Measurements from ENCODE around the gene FSTL4. TPM values are rescaled to one million over a fixed set of nuclear protein-coding genes. Genes with fewer than 3 reads are reported as not detected.

The FSTL4 gene
- total RNA-seq, 2 donors from 2014 or later: 0.26 to 1.3 TPM

- Histone ChIP-seq H3K4me1 (no peaks in the 10 kb centered on the region), H3K27ac (no peak overlapping the region), H3K4me3 (no peak overlapping the region), H3K9me3 (no peaks in the 10 kb centered on the region), H3K27me3 (no peaks in the 10 kb centered on the region), H3K36me3 (replicated peaks in 1 of 2; ENCODE audit: insufficient read depth in 1 of 2, low read depth in 2 of 2) (no peaks in the 10 kb centered on the region)
- TF ChIP-seq POLR2A (IDR thresholded peaks at IDR 0.05) (no peak), CTCF (IDR thresholded peaks at IDR 0.05) (no peak)
- ATAC-seq: no peak
- intact Hi-C loops (cut with DNase I): no loop called here
- 69 to 72% methylated on average over 3 of the region's 3 CpGs for WGBS, 2 donors
- no peak for DNase-seq
These were observed 234.6 kb downstream of the FSTL4 start for GRCh38 chr5:133377736-133378135.

DNA sequence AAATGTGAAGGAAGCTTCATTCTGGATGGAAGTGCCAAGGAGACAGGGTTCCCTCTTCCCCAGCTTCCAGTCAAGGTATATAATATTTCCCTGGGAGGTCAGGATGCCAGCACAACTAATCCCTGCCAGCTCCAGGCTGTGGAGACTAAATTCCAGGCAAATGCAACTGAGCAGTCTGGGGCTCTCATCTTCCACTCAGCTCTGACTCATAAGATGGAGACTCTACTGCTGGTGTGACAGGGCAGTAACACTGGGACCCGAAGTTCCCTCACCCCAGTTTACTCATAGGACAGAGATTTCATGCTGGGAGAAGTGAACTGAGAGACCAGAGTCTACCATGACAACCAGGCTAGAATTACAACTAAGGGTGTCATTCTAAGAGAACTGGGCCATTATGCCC, 235.4 kb downstream of the FSTL4 start:
- H3K36me3 ChIP-seq (replicated peaks in 1 of 2; ENCODE audit: insufficient read depth in 1 of 2, low read depth in 2 of 2): no peaks in the 10 kb centered on the region
- no peak overlapping the region for H3K4me3 ChIP-seq
- ATAC-seq (no peak), DNase-seq (no peak)
- H3K27ac ChIP-seq: no peak overlapping the region
- H3K4me1 ChIP-seq: no peaks in the 10 kb centered on the region
- H3K9me3 ChIP-seq: no peaks in the 10 kb centered on the region
- WGBS, 2 donors: 80 to 89% methylated on average over 1 of the region's 1 CpG
- intact Hi-C loops (cut with DNase I): no loop called here
- H3K27me3 ChIP-seq: no peaks in the 10 kb centered on the region
- TF ChIP-seq POLR2A (IDR thresholded peaks at IDR 0.05): no peak

GRCh38 chr5:133373121-133373870, 239.0 kb downstream of the FSTL4 start:
- H3K27ac ChIP-seq: no peak overlapping the region
- no peaks in the 10 kb centered on the region for H3K9me3 ChIP-seq
- ATAC-seq: no peak
- H3K4me3 ChIP-seq: no peak overlapping the region
- no peak for TF ChIP-seq POLR2A (IDR thresholded peaks at IDR 0.05)
- TF ChIP-seq CTCF (IDR thresholded peaks at IDR 0.05): no peak
- H3K4me1 ChIP-seq: no peaks in the 10 kb centered on the region
- 89 to 90% methylated on average over 5 of the region's 5 CpGs for WGBS, 2 donors
- intact Hi-C loops (cut with DNase I): no loop called here
- no peak for DNase-seq
- H3K36me3 ChIP-seq (replicated peaks in 1 of 2; ENCODE audit: insufficient read depth in 1 of 2, low read depth in 2 of 2): no peaks in the 10 kb centered on the region
- H3K27me3 ChIP-seq: no peaks in the 10 kb centered on the region

DNA sequence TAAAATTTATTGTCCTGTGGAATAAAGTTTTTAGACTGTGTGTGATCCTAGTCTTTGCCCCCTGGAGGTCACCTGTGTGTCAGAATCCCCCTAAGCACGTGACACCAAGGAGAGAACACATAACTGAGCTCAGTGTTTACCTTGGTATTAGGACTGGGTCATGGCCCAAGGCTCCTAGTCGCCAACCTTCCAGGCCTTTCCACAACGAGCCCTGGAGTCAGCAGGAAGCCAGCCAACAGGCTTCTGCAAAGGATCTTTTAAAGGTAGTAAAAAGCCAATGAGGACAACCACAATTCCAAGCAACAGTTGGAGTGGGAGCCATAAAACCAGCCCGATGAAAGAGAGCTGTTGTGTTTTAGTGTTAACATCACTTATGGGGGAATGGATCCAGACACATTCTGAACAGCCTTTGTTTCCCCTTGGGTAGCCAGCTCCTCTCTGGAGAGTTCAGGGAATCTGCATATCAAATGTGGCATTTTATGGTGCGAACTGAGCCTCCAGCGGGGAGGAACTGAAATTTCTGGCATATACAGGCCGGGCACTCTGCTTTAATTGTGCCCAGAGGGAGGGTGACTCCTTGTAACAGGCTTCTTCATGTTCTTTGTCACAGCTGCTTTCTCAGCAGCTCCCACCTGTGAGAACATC, 239.9 kb downstream of the FSTL4 start:
- intact Hi-C loops (cut with DNase I): no loop called here
- DNase-seq (no peak), ATAC-seq (no peak)
- Histone ChIP-seq H3K27ac (no peak overlapping the region), H3K4me1 (no peaks in the 10 kb centered on the region), H3K4me3 (no peak overlapping the region), H3K36me3 (replicated peaks in 1 of 2; ENCODE audit: insufficient read depth in 1 of 2, low read depth in 2 of 2) (no peaks in the 10 kb centered on the region), H3K27me3 (no peaks in the 10 kb centered on the region), H3K9me3 (no peaks in the 10 kb centered on the region)
- WGBS, 2 donors: 68 to 74% methylated on average over 7 of the region's 7 CpGs
- TF ChIP-seq CTCF (IDR thresholded peaks at IDR 0.05) (no peak), POLR2A (IDR thresholded peaks at IDR 0.05) (no peak)

GRCh38 chr5:133371371-133372155, 240.8 kb downstream of the FSTL4 start:
- Histone ChIP-seq H3K27me3 (no peaks in the 10 kb centered on the region), H3K9me3 (no peaks in the 10 kb centered on the region), H3K27ac (no peak overlapping the region), H3K4me1 (no peaks in the 10 kb centered on the region), H3K4me3 (no peak overlapping the region), H3K36me3 (replicated peaks in 1 of 2; ENCODE audit: insufficient read depth in 1 of 2, low read depth in 2 of 2) (no peaks in the 10 kb centered on the region)
- TF ChIP-seq CTCF (IDR thresholded peaks at IDR 0.05) (no peak), POLR2A (IDR thresholded peaks at IDR 0.05) (no peak)
- ATAC-seq (no peak), DNase-seq (no peak)
- intact Hi-C loops (cut with DNase I): no loop called here
- 82 to 85% methylated on average over 15 of the region's 15 CpGs for WGBS, 2 donors

Measured in body of pancreas (tissue), 4 donors.